Loucy (cell line): Measurements from ENCODE around the gene UBIAD1.

Experiments
- H2AFZ ChIP-seq: fragments of 200-600 bp; sonication (generic); 2 replicates; pipeline ENCODE4 v1.6.0; 2016; ENCODE audit warnings: antibody characterized with exemption, mild to moderate bottlenecking, low read length, moderate library complexity
- H3F3A ChIP-seq: fragments of 200-600 bp; 2 replicates; pipeline ENCODE4 v1.6.0; 2016; ENCODE audit warnings: antibody characterized with exemption, low read depth, mild to moderate bottlenecking
- H3K27me3 ChIP-seq: fragments of 200-600 bp; sonication (generic); 2 replicates; pipeline ENCODE4 v1.6.1; 2014; ENCODE audit warnings: low read length, mild to moderate bottlenecking; ENCODE audit not compliant: insufficient read depth, poor library complexity, severe bottlenecking
- H3K36me3 ChIP-seq: fragments of 200-600 bp; sonication (generic); 2 replicates; pipeline ENCODE4 v1.6.1; 2016; ENCODE audit warnings: low read length; ENCODE audit not compliant: insufficient read depth
- H3K4me1 ChIP-seq: fragments of 200-600 bp; sonication (generic); 2 replicates; pipeline ENCODE4 v1.5.1; 2014; ENCODE audit warnings: low read length, mild to moderate bottlenecking; ENCODE audit not compliant: insufficient read depth, poor library complexity, severe bottlenecking
- H3K4me2 ChIP-seq: fragments of 200-600 bp; sonication (generic); 2 replicates; pipeline ENCODE4 v1.6.0; 2014; ENCODE audit warnings: antibody characterized with exemption, low read length, low read depth, mild to moderate bottlenecking; ENCODE audit not compliant: poor library complexity, severe bottlenecking
- H3K4me3 ChIP-seq: fragments of 200-600 bp; sonication (generic); 2 replicates; pipeline ENCODE4 v1.5.1; 2014; ENCODE audit warnings: low read length, mild to moderate bottlenecking, mixed read lengths; ENCODE audit not compliant: poor library complexity, severe bottlenecking
- H3K79me2 ChIP-seq: fragments of 200-600 bp; sonication (generic); 2 replicates; pipeline ENCODE4 v1.6.1; 2014; ENCODE audit warnings: low read length; ENCODE audit not compliant: insufficient read depth
- H3K9ac ChIP-seq: fragments of 200-600 bp; sonication (generic); 2 replicates; pipeline ENCODE4 v1.6.0; 2014; ENCODE audit warnings: mild to moderate bottlenecking, low read depth, low read length, moderate library complexity; ENCODE audit not compliant: poor library complexity, severe bottlenecking
- H3K9me2 ChIP-seq: fragments of 200-600 bp; sonication (generic); replicated peaks from 2 replicates; pipeline ENCODE4 v1.6.1; 2016; ENCODE audit warnings: low read depth, low read length, mixed read lengths
- H3K9me3 ChIP-seq: fragments of 200-600 bp; sonication (generic); 2 replicates; pipeline ENCODE4 v1.6.1; 2014; ENCODE audit warnings: mild to moderate bottlenecking, antibody characterized with exemption, low read length, low read depth; ENCODE audit not compliant: insufficient read depth
- H4K20me1 ChIP-seq: fragments of 200-600 bp; sonication (generic); 2 replicates; pipeline ENCODE4 v1.6.0; 2014; ENCODE audit warnings: antibody characterized with exemption, low read length, mild to moderate bottlenecking; ENCODE audit not compliant: insufficient read depth, poor library complexity, severe bottlenecking
- CTCF ChIP-seq: fragments of 200-600 bp; sonication (generic); conservative IDR thresholded peaks from 2 replicates; pipeline ENCODE4 v1.5.1; 2014; ENCODE audit warnings: mild to moderate bottlenecking, antibody characterized with exemption, low read length
- EZH2phosphoT487 ChIP-seq: fragments of 200-600 bp; IDR thresholded peaks from 2 replicates; pipeline ENCODE4 v1.6.1; 2018; ENCODE audit warnings: antibody characterized with exemption, mild to moderate bottlenecking, moderate library complexity, borderline replicate concordance

The UBIAD1 gene

GRCh38 chr1:11328444-11328843 is 55.4 kb downstream of the UBIAD1 start:
- H3K27me3 ChIP-seq = no peaks in the 10 kb centered on the region
- H2AFZ ChIP-seq = no peak overlapping the region
- TF ChIP-seq EZH2phosphoT487 = no peak
- TF ChIP-seq CTCF = no peak
- H3K4me1 ChIP-seq = no peaks in the 10 kb centered on the region
- H3K36me3 ChIP-seq = no peaks in the 10 kb centered on the region
- no peak overlapping the region for H3K9ac ChIP-seq
- H3F3A ChIP-seq = no peaks in the 10 kb centered on the region
- no peaks in the 10 kb centered on the region for H4K20me1 ChIP-seq
- no peaks in the 10 kb centered on the region for H3K9me3 ChIP-seq
- H3K9me2 ChIP-seq = no peaks in the 10 kb centered on the region
- H3K79me2 ChIP-seq = no peaks in the 10 kb centered on the region
- H3K4me3 ChIP-seq = no peak overlapping the region
- H3K4me2 ChIP-seq = no peak overlapping the region

- no peaks in the 10 kb centered on the region for H3K4me1 ChIP-seq
- H3K9me2 ChIP-seq = no peaks in the 10 kb centered on the region
- H3K36me3 ChIP-seq = no peaks in the 10 kb centered on the region
- no peak overlapping the region for H3K4me3 ChIP-seq
- no peaks in the 10 kb centered on the region for H3K27me3 ChIP-seq
- H3K9me3 ChIP-seq = no peaks in the 10 kb centered on the region
- H4K20me1 ChIP-seq = no peaks in the 10 kb centered on the region
- no peaks in the 10 kb centered on the region for H3F3A ChIP-seq
- no peak for TF ChIP-seq EZH2phosphoT487
- no peak for TF ChIP-seq CTCF
- no peaks in the 10 kb centered on the region for H3K79me2 ChIP-seq
- H3K9ac ChIP-seq = no peak overlapping the region
- H2AFZ ChIP-seq = no peak overlapping the region
- H3K4me2 ChIP-seq = no peak overlapping the region
Observed at GRCh38 chr1:11330411-11330810, 57.4 kb downstream of the UBIAD1 start.

- TF ChIP-seq CTCF (no peak), EZH2phosphoT487 (no peak)
- Histone ChIP-seq H3K9ac (no peak overlapping the region), H3K27me3 (no peaks in the 10 kb centered on the region), H3K79me2 (no peaks in the 10 kb centered on the region), H3F3A (no peaks in the 10 kb centered on the region), H2AFZ (no peak overlapping the region), H4K20me1 (no peaks in the 10 kb centered on the region), H3K4me1 (no peaks in the 10 kb centered on the region), H3K4me3 (no peak overlapping the region), H3K4me2 (no peak overlapping the region), H3K9me2 (no peaks in the 10 kb centered on the region), H3K9me3 (no peaks in the 10 kb centered on the region), H3K36me3 (no peaks in the 10 kb centered on the region)
Observed at GRCh38 chr1:11331036-11331944, 58.3 kb downstream of the UBIAD1 start.
